Sigmoid colon (tissue), 7 donors: ENCODE measurements around the gene GSG1L. TPM values are rescaled to one million over a fixed set of nuclear protein-coding genes. Genes with fewer than 3 reads are reported as not detected.

ENCODE experiments used
- DNase-seq: peaks from one replicate; pipeline ENCODE4 v3.0.0-alpha.2; 2019
- H3K27ac ChIP-seq, 4 donors: fragments of 200-600 bp; sonication (generic); one replicate each; pipeline ENCODE4 v1.5.1; 2016 to 2019; ENCODE audit warnings: mild to moderate bottlenecking in 1 of 4
- H3K27me3 ChIP-seq, 3 donors: fragments of 200-600 bp; sonication (generic); one replicate each; pipeline ENCODE4 v1.5.1; 2019; ENCODE audit warnings: mild to moderate bottlenecking in 1 of 3
- H3K36me3 ChIP-seq, 4 donors: fragments of 200-600 bp; sonication (generic); one replicate each; pipeline ENCODE4 v1.5.1; 2016 to 2019
- H3K4me1 ChIP-seq, 4 donors: fragments of 200-600 bp; sonication (generic); one replicate each; pipeline ENCODE4 v1.5.1; 2017 to 2019
- H3K4me3 ChIP-seq, 4 donors: fragments of 200-600 bp; sonication (generic); one replicate each; pipeline ENCODE4 v1.5.1; 2017 to 2019; ENCODE audit warnings: mild to moderate bottlenecking in 2 of 4, moderate library complexity in 1 of 4
- H3K9me3 ChIP-seq, 4 donors: fragments of 200-600 bp in 3 of 4; sonication (generic) in 3 of 4; one replicate each; pipeline versions ENCODE4 v1.5.1 to v1.6.1; 2013 to 2019
- CTCF ChIP-seq, 4 experiments: fragments of 450-650 bp in 3 of 4; fragments of 200-600 bp in 1 of 4; IDR thresholded peaks; one replicate each; pipeline ENCODE4 v1.5.1; 2016 to 2019; ENCODE audit warnings: antibody characterized with exemption in 4 of 4, mild to moderate bottlenecking in 3 of 4, moderate library complexity in 2 of 4
- EP300 ChIP-seq, 4 donors: sonication (generic); formaldehyde crosslinking; IDR thresholded peaks; one replicate each; pipeline ENCODE4 v1.6.1; 2017; ENCODE audit warnings: antibody characterized with exemption in 4 of 4
- POLR2A ChIP-seq, 2 donors: fragments of 450-650 bp; IDR thresholded peaks; one replicate each; pipeline ENCODE4 v1.6.1; 2016; ENCODE audit warnings: antibody characterized with exemption in 2 of 2, mild to moderate bottlenecking in 2 of 2, moderate library complexity in 2 of 2
- POLR2AphosphoS5 ChIP-seq, 4 donors: sonication (generic); formaldehyde crosslinking; IDR thresholded peaks; one replicate each; pipeline ENCODE4 v1.6.1; 2017; ENCODE audit warnings: antibody characterized with exemption in 4 of 4
- WGBS, 2 donors: extraction: QIAGEN DNeasy Blood & Tissue Kit; methylation state at CpG; one replicate each; pipeline ENCODE4 v1.1.7; 2013; 5-methylcytosine and 5-hydroxymethylcytosine counted together
- intact Hi-C: fragments of 100-400 bp; cut with DNase I; formaldehyde crosslinking; loops from one replicate; pipeline ENCODE4 v1.15.1; 2023
- polyA plus RNA-seq, 3 donors: library from polyadenylated mRNA; stranded (reverse); fragments of 200-250 nt; gene quantifications; one replicate each; pipeline ENCODE4 v1.2.3, GENCODE V29; 2013
- total RNA-seq, 4 donors: library from RNA; depleted of rRNA; stranded (reverse); fragments of >200 nt; gene quantifications; one replicate each; pipeline ENCODE4 v1.1.0, GENCODE V29; 2016
- donor health status: healthy with polysubstance abuse.
- donor health status: Bipolar disorder and iron deficiency.
- donor health status: healthy.

Gene GSG1L
- total and polyA plus RNA-seq, 7 donors: 0.25 to 0.66 (median 0.36) TPM; not detected in 2

- Histone ChIP-seq H3K9me3 (peaks cover 0 to 16% (median 3%) of the 10 kb centered on the region in 4 donors), H3K27ac (no peak overlapping the region), H3K4me1 (no peaks in the 10 kb centered on the region), H3K36me3 (no peaks in the 10 kb centered on the region), H3K4me3 (no peak overlapping the region), H3K27me3 (no peaks in the 10 kb centered on the region)
- TF ChIP-seq POLR2A (IDR thresholded peaks at IDR 0.05) (no peak), EP300 (IDR thresholded peaks at IDR 0.05) (no peak), CTCF (IDR thresholded peaks at IDR 0.05) (no peak), POLR2AphosphoS5 (IDR thresholded peaks at IDR 0.05) (no peak)
- WGBS, 2 donors: 92 to 94% methylated on average over 12 of the region's 12 CpGs
- peak; percentile 40 for DNase-seq
- intact Hi-C loops: no loop called here
These were observed 234.8 kb downstream of the GSG1L start for GRCh38 chr16:27828671-27829070.

- Histone ChIP-seq H3K27me3 (no peaks in the 10 kb centered on the region), H3K9me3 (peaks cover 0 to 11% (median 3%) of the 10 kb centered on the region in 4 donors), H3K4me1 (no peaks in the 10 kb centered on the region), H3K4me3 (no peak overlapping the region), H3K36me3 (no peaks in the 10 kb centered on the region), H3K27ac (no peak overlapping the region)
- TF ChIP-seq POLR2A (IDR thresholded peaks at IDR 0.05) (no peak), CTCF (IDR thresholded peaks at IDR 0.05) (no peak), EP300 (IDR thresholded peaks at IDR 0.05) (no peak), POLR2AphosphoS5 (IDR thresholded peaks at IDR 0.05) (no peak)
- peak; percentile 3 for DNase-seq
- intact Hi-C loops: no loop called here
- 69 to 92% methylated on average over 3 of the region's 3 CpGs for WGBS, 2 donors
These were observed 235.7 kb downstream of the GSG1L start for GRCh38 chr16:27827765-27828164.

GRCh38 chr16:27826893-27827289, 236.6 kb downstream of the GSG1L start:
- peaks cover 0 to 11% (median 3%) of the 10 kb centered on the region in 4 donors for H3K9me3 ChIP-seq
- WGBS, 2 donors: 73 to 87% methylated on average over 2 of the region's 2 CpGs
- no peaks in the 10 kb centered on the region for H3K4me1 ChIP-seq
- no peak for TF ChIP-seq CTCF (IDR thresholded peaks at IDR 0.05)
- TF ChIP-seq POLR2A (IDR thresholded peaks at IDR 0.05): no peak
- TF ChIP-seq POLR2AphosphoS5 (IDR thresholded peaks at IDR 0.05): no peak
- TF ChIP-seq EP300 (IDR thresholded peaks at IDR 0.05): no peak
- intact Hi-C loops: no loop called here
- DNase-seq: peak; percentile 19
- H3K36me3 ChIP-seq: no peaks in the 10 kb centered on the region
- H3K27me3 ChIP-seq: no peaks in the 10 kb centered on the region
- H3K27ac ChIP-seq: no peak overlapping the region
- H3K4me3 ChIP-seq: no peak overlapping the region

GRCh38 chr16:27826081-27826892, 237.2 kb downstream of the GSG1L start:
- 73 to 82% methylated on average over 12 of the region's 12 CpGs for WGBS, 2 donors
- peak; percentile 22 for DNase-seq
- Histone ChIP-seq H3K36me3 (no peaks in the 10 kb centered on the region), H3K9me3 (peaks cover 0 to 11% (median 3%) of the 10 kb centered on the region in 4 donors), H3K4me3 (no peak overlapping the region), H3K4me1 (no peaks in the 10 kb centered on the region), H3K27ac (no peak overlapping the region), H3K27me3 (no peaks in the 10 kb centered on the region)
- TF ChIP-seq POLR2AphosphoS5 (IDR thresholded peaks at IDR 0.05): no peak
- TF ChIP-seq CTCF (IDR thresholded peaks at IDR 0.05): no peak
- TF ChIP-seq POLR2A (IDR thresholded peaks at IDR 0.05): no peak
- intact Hi-C loops: no loop called here
